Breast epithelium (tissue), 3 donors: ENCODE measurements around the gene ITPRIPL2.

Experiments
- CTCF ChIP-seq, 3 donors: fragments of 450-650 bp; IDR thresholded peaks; one replicate each; pipeline ENCODE4 v1.5.1; 2016 to 2017; ENCODE audit warnings: antibody characterized with exemption in 3 of 3, mild to moderate bottlenecking in 3 of 3, moderate library complexity in 3 of 3
- POLR2A ChIP-seq: fragments of 450-650 bp; IDR thresholded peaks from one replicate; pipeline ENCODE4 v1.6.1; 2016; ENCODE audit warnings: antibody characterized with exemption, mild to moderate bottlenecking, moderate library complexity
- POLR2AphosphoS5 ChIP-seq, 3 donors: sonication (generic); formaldehyde crosslinking; IDR thresholded peaks; one replicate each; pipeline ENCODE4 v1.6.1; 2017; ENCODE audit warnings: antibody characterized with exemption in 3 of 3

GRCh38 chr16:19112099-19112407, 1.7 kb upstream of the ITPRIPL2 start:
- TF ChIP-seq CTCF (IDR thresholded peaks at IDR 0.05) = no peak
- no peak for TF ChIP-seq POLR2A
- no peak for TF ChIP-seq POLR2AphosphoS5 (IDR thresholded peaks at IDR 0.05)
